ENCODE measurements around the gene SLC16A3.

Gene SLC16A3

DNA sequence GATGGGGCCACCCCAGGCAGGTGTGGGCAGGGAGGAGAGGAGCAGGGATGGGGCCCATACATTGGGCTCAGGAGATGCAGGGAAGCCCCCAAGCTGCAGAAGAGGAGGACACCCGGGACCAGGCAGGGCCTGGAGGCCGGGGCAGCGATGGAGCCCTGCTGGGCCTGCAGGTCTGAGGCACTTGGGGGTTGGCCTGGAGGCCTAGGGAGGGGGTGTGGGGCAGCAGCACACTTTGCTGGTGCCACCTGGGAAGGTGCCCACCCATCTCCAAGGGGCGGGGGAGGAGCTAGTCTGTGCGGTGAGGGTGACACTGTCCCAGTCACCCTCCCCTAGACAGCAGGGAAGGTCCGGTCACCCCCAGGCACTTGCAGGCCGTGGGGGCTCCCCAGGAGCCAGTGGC, 9.8 kb upstream of the SLC16A3 start:
- TF ChIP-seq ZFX (IDR thresholded peaks at IDR 0.05; ENCODE audit: borderline replicate concordance) = no peak
- TF ChIP-seq, protein P1, sequence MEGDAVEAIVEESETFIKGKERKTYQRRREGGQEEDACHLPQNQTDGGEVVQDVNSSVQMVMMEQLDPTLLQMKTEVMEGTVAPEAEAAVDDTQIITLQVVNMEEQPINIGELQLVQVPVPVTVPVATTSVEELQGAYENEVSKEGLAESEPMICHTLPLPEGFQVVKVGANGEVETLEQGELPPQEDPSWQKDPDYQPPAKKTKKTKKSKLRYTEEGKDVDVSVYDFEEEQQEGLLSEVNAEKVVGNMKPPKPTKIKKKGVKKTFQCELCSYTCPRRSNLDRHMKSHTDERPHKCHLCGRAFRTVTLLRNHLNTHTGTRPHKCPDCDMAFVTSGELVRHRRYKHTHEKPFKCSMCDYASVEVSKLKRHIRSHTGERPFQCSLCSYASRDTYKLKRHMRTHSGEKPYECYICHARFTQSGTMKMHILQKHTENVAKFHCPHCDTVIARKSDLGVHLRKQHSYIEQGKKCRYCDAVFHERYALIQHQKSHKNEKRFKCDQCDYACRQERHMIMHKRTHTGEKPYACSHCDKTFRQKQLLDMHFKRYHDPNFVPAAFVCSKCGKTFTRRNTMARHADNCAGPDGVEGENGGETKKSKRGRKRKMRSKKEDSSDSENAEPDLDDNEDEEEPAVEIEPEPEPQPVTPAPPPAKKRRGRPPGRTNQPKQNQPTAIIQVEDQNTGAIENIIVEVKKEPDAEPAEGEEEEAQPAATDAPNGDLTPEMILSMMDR (IDR thresholded peaks at IDR 0.05) = no peak
- no peak overlapping the region for H3K27ac ChIP-seq

DNA sequence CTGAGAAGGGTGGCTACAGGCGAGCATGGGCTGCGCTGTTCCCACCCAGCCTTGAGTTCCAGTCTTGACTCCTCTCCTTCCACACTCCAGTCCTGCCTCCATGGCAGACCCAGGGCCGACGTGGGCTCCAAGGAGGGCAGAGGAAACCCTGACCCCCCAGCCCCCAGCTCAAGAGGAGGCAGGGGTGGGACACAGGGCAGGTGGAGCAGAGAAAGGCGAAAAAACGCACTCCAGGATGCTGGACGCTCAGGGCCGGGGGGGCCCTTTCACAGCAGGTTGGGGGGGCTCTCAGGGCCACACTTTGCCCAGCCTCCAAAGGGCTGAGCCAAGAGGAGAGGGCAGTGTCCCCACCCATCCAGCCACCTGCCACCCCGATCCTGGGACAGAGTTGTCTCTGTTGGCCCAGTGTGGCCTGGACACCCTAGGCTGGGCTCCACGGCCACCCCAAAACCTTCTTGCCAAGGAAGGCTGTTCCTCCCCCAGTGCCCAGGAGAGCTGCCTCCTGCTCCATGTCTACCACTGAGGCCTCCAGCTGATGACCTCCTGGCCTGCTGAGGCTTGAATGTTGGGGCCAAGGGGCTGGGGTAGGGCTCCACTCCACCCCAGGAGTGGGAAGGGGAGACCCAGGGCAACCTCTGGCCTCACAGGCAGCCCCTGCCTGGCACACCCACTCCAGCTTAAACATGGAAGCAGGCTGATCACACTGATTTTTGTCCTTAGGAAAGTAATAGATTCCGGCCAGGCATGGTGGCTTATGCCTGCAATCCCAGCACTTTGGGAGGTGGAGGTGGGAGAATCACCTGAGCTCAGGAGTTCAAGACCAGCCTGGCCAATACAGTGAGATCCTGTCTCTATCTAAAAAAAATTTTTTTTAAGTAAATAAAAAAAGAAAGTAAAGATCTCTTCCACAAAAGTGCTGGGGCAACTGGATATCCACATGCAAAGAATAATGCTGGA, 8.8 kb upstream of the SLC16A3 start:
- no peak overlapping the region for H3K27ac ChIP-seq
- no peak for TF ChIP-seq ZFX (IDR thresholded peaks at IDR 0.05; ENCODE audit: borderline replicate concordance)
- TF ChIP-seq, protein P1 (IDR thresholded peaks at IDR 0.05) = no peak

DNA sequence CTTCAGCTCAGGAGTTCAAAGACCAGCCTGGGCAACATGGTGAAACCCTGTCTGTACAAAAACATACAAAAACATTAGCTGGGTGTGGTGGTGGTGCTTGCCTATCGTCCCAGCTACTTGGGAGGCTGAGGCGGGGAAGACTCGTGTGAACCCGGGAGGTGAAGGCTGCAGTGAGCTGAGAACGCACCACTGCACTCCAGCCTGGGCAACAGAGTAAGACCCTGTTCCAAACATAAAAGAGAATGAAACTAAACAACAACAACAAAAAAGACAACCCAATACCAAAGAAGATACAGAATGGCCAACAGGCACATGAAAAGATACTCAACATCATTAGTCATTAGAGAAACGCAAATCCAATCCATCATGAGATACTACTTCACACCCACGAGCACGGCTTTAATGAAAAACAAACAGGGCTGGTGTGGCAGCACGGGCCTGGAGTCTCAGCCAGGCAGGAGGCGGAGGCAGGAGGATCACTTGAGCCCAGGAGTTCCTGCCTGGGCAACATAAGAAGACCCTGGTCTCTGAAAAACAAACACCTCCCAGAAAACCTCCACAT, 7.4 kb upstream of the SLC16A3 start:
- no peak for TF ChIP-seq ZFX (IDR thresholded peaks at IDR 0.05; ENCODE audit: borderline replicate concordance)
- TF ChIP-seq, protein P1 (IDR thresholded peaks at IDR 0.05) = no peak
- H3K27ac ChIP-seq = no peak overlapping the region

DNA sequence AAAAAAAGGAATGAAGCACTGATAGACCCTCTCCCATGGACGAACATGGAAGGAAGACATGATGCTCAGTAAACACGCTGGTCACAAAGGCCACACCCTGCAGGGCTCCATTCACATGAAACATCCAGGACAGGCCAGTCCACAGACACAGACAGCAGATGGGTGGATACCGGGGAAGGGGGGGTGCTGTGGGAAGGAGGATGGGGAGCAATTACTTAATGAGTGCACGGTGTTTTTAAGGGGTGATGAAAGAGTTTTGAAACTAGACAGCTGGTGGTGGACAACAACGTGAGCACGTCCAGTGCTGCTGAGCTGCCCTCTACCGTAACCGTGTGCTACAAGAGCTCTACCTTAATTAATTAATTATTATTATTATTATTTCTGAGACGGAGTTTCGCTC, 6.0 kb upstream of the SLC16A3 start:
- H3K27ac ChIP-seq = no peak overlapping the region
- TF ChIP-seq, protein P1 (IDR thresholded peaks at IDR 0.05) = no peak
- TF ChIP-seq ZFX (IDR thresholded peaks at IDR 0.05; ENCODE audit: borderline replicate concordance) = no peak

DNA sequence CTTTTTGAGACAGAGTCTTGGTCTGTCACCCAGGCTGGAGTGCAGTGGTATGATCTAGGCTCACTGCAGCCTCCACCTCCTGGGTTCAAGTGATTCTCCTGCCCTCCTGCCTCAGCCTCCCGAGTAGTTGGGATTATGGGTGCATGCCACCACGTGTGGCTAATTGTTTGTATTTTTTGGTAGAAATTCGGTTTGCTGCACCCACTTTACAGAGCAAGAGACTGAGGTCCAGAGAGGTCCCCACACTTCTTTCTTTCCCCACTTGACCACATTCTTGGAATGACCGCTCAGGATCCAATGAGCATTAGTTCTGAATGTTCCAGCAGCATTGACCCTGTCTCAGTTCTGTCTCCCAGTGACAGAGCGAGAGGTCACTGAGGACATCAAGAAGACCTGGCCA, 5.3 kb upstream of the SLC16A3 start:
- no peak overlapping the region for H3K27ac ChIP-seq
- no peak for TF ChIP-seq ZFX (IDR thresholded peaks at IDR 0.05; ENCODE audit: borderline replicate concordance)
- TF ChIP-seq, protein P1 (IDR thresholded peaks at IDR 0.05) = no peak

DNA sequence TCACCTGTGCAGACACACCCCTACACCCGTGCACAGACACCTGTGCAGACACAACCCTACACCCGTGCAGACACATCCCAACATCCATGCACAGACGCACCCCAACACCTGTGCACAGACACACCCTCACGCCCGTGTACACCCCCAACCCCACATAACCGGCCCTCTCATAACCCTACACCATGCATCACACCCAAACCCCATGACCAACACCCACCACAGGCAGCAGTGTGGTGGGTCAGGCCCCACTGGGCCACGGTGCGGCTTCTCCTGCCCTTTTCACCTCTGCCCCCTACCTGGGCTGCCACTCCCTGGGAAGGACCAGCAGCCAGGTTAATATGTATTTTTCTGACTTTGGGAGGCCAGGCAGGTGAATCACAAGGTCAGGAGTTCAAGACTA, 4.2 kb upstream of the SLC16A3 start:
- H3K27ac ChIP-seq = no peak overlapping the region
- TF ChIP-seq, protein P1 (IDR thresholded peaks at IDR 0.05) = no peak
- no peak for TF ChIP-seq ZFX (IDR thresholded peaks at IDR 0.05; ENCODE audit: borderline replicate concordance)
